HTR-8/SVneo (cell line): Measurements from ENCODE around the gene CTAGE4.
"Not testable (repeated sequence)": the region's sequence is repeated elsewhere in the genome, so short reads cannot be mapped to it uniquely, and the experiment has no call there.

Experiments used
- DNase-seq: peaks from one replicate; pipeline ENCODE4 v3.0.0; 2011; ENCODE audit warnings: low spot score, mixed read lengths; ENCODE audit not compliant: insufficient read length
- FAIRE-seq: peaks from 2 replicates; lab custom pipeline; 2011; peaks lifted over from hg19 to GRCh38; lab: Jason Lieb, UNC

The CTAGE4 gene

DNA sequence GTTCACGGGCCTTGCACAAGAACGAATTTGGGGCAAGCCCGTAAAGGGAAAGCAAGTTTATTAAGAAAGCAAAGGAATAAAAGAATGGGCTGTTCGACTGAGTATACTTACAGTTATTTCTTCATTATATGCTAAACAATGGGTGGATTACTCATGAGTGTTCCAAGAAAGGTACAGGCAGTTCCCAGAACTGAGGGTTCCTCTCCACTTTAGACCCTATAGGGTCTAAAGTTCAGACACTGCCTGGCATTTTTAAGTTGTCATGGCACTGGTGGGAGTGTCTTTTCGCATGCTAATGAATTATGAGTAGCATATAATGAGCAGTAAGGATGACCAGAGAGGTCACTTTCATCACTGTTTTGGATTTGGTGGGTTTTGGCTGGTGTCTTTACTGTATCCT lies 22.0 kb downstream of the CTAGE4 start:
- FAIRE-seq, DNase-seq: not testable (repeated sequence)

DNA sequence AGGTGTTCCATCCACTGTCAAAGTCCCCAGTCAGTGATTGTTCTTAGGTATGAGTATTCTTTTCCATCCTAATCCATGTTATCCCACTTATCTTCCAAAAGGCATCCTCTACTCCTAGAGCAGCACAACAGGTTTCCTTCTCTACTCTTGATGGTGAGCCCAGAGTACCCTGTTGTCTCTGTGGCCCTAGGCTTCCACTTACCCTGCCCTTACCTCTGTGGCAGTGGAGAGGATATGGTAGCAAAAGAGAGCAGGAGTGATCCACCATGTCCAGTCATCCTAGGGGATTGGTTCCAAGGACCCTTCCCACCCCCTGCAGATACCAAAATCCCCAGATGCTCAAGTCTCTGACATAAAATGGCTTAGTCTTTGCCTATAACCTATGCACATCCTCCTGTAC lies 33.9 kb downstream of the CTAGE4 start:
- DNase-seq, FAIRE-seq: not testable (repeated sequence)

DNA sequence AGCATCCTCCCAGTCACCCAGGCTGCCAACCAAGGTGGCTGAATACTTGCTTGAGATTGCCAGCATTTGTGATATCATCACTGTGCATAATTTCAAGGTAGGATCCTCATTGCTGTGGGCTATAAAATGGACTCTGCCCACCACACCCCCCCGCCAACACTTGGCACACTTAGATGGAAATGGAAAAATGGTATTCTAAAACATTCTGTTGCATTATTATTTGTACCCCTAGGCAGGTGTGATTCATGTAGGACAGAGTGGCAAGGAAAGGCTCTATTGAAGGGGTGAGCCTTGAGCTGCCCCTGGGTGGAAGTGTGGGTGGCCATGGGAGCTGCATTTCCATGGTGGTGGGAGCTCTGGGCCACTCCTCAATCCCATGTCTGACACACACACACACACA lies 35.3 kb downstream of the CTAGE4 start:
- DNase-seq, FAIRE-seq: not testable (repeated sequence)

DNA sequence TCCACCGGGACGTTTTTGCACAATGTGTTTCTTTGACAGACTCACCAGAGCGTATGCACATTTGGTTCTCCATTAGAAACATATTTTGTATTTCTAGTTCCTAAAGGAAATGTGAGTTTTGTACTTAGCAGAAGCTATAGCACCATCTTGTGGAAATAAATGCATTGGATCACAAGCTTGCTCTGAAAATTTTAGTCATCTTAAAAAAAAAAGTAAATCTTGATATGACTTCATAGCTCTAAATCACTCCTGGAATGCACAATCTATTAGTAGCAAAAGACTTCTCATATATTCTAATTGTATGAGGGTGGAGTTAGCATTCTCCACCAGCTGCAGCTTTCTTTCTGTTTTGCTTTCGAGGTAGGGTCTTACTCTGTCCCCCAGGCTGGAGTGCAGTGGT lies 35.9 kb downstream of the CTAGE4 start:
- not testable (repeated sequence) for FAIRE-seq

DNA sequence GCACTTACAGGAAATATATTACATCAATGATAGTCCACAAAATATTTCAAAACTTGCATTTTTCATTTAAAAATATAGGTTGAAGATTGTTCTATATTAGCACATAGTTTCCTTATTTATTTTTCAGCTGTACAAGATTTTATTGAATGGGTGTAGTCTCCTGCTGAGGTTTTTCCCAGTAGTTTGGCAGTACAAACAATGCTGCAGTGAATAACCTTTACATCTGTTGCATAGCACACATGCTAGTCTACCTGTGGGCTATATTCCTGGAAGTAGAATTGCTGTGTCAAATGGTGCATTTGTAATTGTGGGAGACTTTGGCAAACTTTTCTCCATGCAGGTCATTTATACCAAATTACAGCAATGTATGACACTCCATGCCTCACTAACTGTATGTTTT lies 37.3 kb downstream of the CTAGE4 start:
- FAIRE-seq, result not testable (repeated sequence)

More for the DNA sequence above, 35.9 kb downstream of the CTAGE4 start:
- not testable (repeated sequence) for DNase-seq

DNA sequence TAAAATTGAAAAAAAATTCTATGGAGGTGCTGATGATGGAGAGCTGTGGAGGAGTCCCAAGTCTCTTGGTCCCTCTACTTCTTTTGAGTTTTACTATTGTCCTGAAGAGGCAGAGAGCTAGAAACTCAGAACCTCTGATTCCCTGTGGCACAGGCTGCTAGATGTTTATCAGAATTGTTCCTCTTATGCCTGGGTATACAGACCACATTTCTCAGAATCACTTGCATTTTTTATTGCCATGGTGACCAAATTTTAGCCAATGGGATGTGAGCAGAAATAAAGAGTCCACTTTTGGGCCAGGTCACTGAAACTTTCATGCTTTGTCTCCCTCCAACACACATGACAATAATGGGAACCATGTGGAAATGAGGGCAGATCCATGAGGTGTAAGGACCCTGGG lies 40.4 kb downstream of the CTAGE4 start:
- FAIRE-seq, DNase-seq: not testable (repeated sequence)

More for the DNA sequence above, 37.3 kb downstream of the CTAGE4 start:
- not testable (repeated sequence) for DNase-seq

DNA sequence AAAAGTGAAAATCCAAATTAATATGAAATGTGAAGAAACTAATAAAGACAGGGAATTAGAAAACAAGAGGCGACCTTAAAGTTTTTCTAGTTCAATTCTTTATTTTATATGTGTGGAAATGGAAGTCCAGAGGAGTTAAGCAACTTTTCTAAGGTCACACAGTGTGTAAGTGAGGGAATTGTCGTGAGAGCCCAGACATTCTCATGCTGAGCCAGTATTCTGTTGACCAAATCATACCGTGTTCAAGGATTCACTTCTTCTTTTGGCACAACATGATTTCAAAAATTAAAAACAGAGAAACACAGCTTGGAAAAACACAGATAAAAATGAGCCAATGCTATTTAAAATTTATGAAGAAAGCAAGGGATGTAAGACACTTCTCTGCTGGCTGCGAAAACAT lies 43.6 kb downstream of the CTAGE4 start:
- not testable (repeated sequence) for FAIRE-seq, DNase-seq

DNA sequence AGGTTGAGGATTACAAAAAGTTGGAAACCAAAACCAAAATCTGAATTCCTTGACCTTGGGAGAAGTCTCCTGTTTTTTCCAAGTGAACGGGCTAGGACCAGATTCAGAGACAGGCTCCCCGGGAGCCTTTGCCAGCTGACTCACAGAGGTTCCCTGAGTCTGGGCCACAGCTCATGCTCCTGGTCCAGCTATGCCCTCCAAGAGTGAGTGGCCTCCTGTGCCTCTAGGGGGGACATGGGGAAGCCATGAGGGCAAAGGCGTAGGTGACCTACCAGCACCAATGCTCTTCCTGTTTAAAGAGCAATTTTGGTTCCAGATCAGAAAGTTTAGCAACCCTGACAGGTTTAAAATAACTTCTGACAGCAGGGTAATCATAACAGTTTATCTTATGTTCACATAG lies 45.5 kb downstream of the CTAGE4 start:
- DNase-seq, FAIRE-seq: not testable (repeated sequence)

DNA sequence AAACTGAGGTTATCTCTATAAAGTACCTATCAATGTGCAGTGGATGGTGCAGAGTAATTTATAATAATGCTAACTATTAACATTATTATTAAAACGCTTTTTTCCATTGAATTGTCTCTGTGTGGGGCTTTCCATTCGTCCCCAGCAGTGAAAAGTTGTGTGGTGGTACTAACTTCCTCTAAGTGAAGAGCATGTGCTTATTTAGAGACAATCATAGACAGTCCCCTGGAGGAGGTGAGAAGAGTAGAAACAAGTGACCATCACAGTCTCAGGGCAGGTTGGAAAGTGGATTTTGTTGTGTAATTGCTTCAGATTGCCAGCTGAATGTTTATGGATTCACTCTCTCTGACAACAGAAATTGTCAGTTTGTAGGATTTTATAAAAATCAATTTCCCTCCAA lies 47.8 kb downstream of the CTAGE4 start:
- not testable (repeated sequence) for DNase-seq, FAIRE-seq

DNA sequence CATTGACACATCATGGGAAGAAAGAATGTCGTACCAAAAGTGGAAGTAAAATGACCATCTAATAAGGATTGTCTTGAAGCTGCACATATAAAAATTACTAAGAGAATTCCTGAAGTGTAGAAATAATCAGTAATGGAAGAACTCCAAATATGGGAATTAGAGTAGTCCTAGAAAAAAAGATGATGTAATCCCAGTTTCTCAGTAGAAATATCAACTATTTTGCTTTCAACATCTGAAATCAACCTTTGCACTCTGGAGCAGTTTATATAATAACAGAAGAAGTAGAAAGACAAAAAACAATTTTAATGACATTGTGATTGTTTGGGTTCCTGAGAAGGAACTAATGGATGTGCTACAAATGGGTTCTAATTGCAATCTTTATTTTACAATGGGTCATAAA lies 49.8 kb downstream of the CTAGE4 start:
- FAIRE-seq, result not testable (repeated sequence)

More for the DNA sequence above, 49.8 kb downstream of the CTAGE4 start:
- not testable (repeated sequence) for DNase-seq
